HS-27A (cell line): ENCODE results near the gene CAPN6.

Source experiments
- DNase-seq: peaks from one replicate; pipeline ENCODE4 v3.0.0-alpha.2; 2012; ENCODE audit warnings: low read depth, missing footprints

Gene CAPN6

GRCh38 chrX:111270339-111270738 is at the start of gene CAPN6:
Gene CAPN6, minus strand, starts transcription at chrX:111270483. Its CDS starts 6,547 bp downstream, at chrX:111263936.
- DNase-seq: no peak

- no peak for DNase-seq
These were observed 49.2 kb upstream of the CAPN6 start for GRCh38 chrX:111319451-111319850.

- no peak for DNase-seq
These were observed 48.6 kb upstream of the CAPN6 start for GRCh38 chrX:111318901-111319300.

DNA sequence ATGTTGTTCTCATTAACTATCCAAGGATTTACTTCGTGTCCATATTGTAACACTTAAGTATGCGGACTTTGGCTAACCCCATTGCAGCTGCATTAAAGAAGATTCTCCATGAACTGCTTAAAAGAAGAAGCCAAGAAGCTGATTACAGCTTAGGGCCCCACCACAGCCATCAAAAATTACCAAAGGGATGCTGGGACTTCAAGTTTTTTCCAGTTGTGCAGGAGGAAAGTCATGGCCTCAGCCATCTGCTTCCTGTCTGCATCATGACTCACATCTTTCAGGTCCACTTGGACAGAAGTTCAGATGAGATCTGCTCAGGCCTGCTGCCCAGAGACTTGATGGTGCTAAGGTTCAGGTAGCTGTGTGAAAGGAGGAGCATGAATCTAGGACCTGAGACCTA is 38.8 kb upstream of the CAPN6 start:
- DNase-seq: no peak

GRCh38 chrX:111308039-111308438 is 37.8 kb upstream of the CAPN6 start:
- no peak for DNase-seq

- no peak for DNase-seq
These were observed 32.0 kb upstream of the CAPN6 start for GRCh38 chrX:111302284-111302683.

- no peak for DNase-seq
These were observed 18.6 kb upstream of the CAPN6 start for GRCh38 chrX:111288841-111289240.

DNA sequence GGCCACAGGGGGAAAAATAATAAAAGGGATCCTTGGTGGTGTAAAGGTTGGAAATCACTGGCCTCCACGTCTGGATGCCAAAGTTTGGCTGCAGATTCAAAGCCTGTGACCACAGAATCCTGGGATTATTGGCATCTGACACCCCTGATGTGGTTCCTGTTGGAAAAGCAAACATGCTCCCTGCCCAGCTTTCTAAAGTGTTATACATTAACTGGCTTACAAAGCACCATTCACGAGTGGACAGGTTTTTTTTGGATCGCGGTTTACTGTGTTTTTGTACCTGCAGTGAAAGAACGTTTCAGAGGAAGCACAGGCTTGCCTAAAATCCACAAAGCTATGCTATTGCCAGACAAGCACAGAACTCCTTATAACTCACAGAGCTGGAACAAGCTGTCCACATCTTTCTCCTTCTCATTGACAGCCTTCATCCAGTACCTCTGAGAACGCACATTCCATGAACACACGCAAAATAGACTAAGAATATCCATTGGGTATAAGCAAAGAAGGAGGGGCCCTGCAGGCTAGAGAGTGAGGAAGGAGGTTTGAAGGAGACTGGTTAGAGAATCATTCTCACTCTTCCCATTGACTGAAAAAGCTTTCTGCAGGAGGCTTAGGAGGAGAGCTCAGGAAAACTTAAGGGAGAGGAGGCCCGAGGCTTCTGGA is 14.5 kb upstream of the CAPN6 start:
- no peak for DNase-seq

GRCh38 chrX:111283446-111283845 is 13.2 kb upstream of the CAPN6 start:
- no peak for DNase-seq

- no peak for DNase-seq
These were observed 12.7 kb upstream of the CAPN6 start for GRCh38 chrX:111282991-111283390.

- DNase-seq: no peak
These were observed 11.9 kb upstream of the CAPN6 start for GRCh38 chrX:111282139-111282538.

GRCh38 chrX:111268506-111268905 is 1.8 kb downstream of the CAPN6 start:
- no peak for DNase-seq

GRCh38 chrX:111265486-111265885 is 4.8 kb downstream of the CAPN6 start:
- no peak for DNase-seq

- no peak for DNase-seq
These were observed 5.9 kb downstream of the CAPN6 start for GRCh38 chrX:111264385-111264784.

DNA sequence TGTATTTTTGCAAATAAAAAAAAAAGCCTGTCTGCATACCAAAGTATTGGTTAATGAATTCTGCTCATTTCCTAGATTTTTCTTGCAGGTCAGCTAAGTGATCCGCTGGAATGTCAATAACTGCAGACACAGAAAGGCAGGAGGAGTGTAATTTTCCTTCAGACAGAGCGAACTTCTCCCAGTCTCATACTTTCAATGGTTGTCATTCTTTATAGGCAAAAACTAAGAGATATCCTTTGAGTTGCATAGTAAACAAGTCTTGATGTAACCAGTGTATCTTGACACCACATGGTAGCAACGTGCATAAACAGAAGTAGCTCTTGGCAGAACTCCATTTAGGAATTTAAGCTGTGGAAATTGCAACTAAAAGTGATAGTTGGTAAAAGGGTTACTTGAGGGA is 8.2 kb downstream of the CAPN6 start:
- DNase-seq: no peak

GRCh38 chrX:111260451-111260850 is 9.8 kb downstream of the CAPN6 start:
- no peak for DNase-seq

GRCh38 chrX:111259559-111259958 is 10.7 kb downstream of the CAPN6 start:
- no peak for DNase-seq

- DNase-seq: no peak
These were observed 12.6 kb downstream of the CAPN6 start for GRCh38 chrX:111257733-111258132.

DNA sequence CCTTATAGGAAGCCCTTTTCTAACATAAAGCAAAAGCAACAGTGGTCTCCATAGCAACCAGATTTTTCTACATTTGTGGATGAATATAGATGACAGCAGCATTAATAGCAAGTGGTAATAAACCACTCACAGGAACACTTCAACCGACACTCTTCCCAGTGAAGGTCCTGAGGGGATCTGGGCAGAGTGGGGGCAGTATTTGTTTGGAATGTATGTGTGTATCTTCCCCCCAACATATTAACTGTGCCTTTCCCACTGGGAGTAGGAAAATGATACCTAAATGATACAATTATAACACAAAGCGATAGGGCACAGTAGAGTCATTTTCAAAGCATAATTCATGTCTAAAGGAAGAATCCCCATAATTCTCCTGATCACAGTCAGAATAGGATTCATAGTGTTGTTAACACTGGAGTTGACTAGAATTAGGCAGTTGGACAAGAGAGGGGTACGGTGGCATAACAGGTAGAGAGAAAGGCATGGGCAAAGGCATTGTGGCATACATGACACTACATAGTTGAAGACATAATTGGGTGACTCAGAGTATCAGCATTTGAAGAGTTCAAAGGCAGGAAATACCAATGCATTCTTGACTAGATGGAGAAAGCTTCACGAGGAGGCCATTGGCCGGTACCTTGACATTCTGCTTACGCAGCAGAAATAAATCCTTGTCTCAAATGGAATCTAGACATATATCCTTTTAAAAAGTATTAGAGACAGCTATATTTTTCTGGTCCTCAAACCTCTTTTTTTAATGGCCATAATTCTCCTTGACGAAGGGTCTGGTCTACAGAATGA is 15.2 kb downstream of the CAPN6 start:
- no peak for DNase-seq

GRCh38 chrX:111244235-111244750 is 26.0 kb downstream of the CAPN6 start:
- DNase-seq: no peak

GRCh38 chrX:111216293-111216801 is 53.9 kb downstream of the CAPN6 start:
- DNase-seq: no peak

GRCh38 chrX:111207851-111208250 is 62.4 kb downstream of the CAPN6 start:
- DNase-seq: no peak

GRCh38 chrX:111200327-111200726 is 70.0 kb downstream of the CAPN6 start:
- DNase-seq: no peak
